Activated naive CD8-positive, alpha-beta T cell treated with anti-CD3 and anti-CD28 coated beads for 36 hours (primary cell): Measurements from ENCODE around the gene SERPINA6. TPM values are rescaled to one million over a fixed set of nuclear protein-coding genes. Genes with fewer than 3 reads are reported as not detected.
"Not testable (repeated sequence)": the region's sequence is repeated elsewhere in the genome, so short reads cannot be mapped to it uniquely, and the experiment has no call there.

ENCODE experiments used
- DNase-seq: peaks from one replicate; pipeline ENCODE4 v3.0.0; 2021
- H3K27ac Mint-ChIP-seq: one replicate; pipeline ENCODE4 v1.8.0; 2022; ENCODE audit warnings: mild to moderate bottlenecking, moderate library complexity, mixed read lengths
- H3K27me3 Mint-ChIP-seq: one replicate; pipeline ENCODE4 v1.8.0; 2022; ENCODE audit warnings: mild to moderate bottlenecking, mixed read lengths
- H3K36me3 Mint-ChIP-seq: one replicate; pipeline ENCODE4 v1.8.0; 2021; ENCODE audit warnings: mild to moderate bottlenecking, mixed read lengths
- H3K4me1 Mint-ChIP-seq: one replicate; pipeline ENCODE4 v1.8.0; 2021; ENCODE audit warnings: mixed read lengths
- H3K4me3 Mint-ChIP-seq: one replicate; pipeline ENCODE4 v1.8.0; 2022; ENCODE audit warnings: mild to moderate bottlenecking, moderate library complexity, mixed read lengths
- H3K9me3 Mint-ChIP-seq: one replicate; pipeline ENCODE4 v1.8.0; 2022; ENCODE audit warnings: mixed read lengths
- total RNA-seq, 2 experiments: library from RNA; stranded (reverse); gene quantifications; one replicate each; pipeline ENCODE4 v1.2.3, GENCODE V29; 2021

The SERPINA6 gene
- total RNA-seq, 2 experiments from 2014 or later = not detected

- H3K4me3 Mint-ChIP-seq = no peak overlapping the region
- no peak overlapping the region for H3K27ac Mint-ChIP-seq
- H3K9me3 Mint-ChIP-seq = peaks cover 3% of the 10 kb centered on the region
Measured at GRCh38 chr14:94317259-94317658, 5.9 kb downstream of the SERPINA6 start.

GRCh38 chr14:94316692-94317091 is 6.4 kb downstream of the SERPINA6 start:
- Mint-ChIP-seq H3K36me3 (no peaks in the 10 kb centered on the region), H3K9me3 (peaks cover 3% of the 10 kb centered on the region), H3K27me3 (no peaks in the 10 kb centered on the region), H3K4me3 (no peak overlapping the region), H3K27ac (no peak overlapping the region), H3K4me1 (no peaks in the 10 kb centered on the region)
- no peak for DNase-seq

More at GRCh38 chr14:94317259-94317658, 5.9 kb downstream of the SERPINA6 start:
- no peaks in the 10 kb centered on the region for H3K36me3 Mint-ChIP-seq
- no peaks in the 10 kb centered on the region for H3K27me3 Mint-ChIP-seq
- H3K4me1 Mint-ChIP-seq = no peaks in the 10 kb centered on the region
- no peak for DNase-seq

- Mint-ChIP-seq H3K27me3 (no peaks in the 10 kb centered on the region), H3K27ac (no peak overlapping the region), H3K4me1 (no peaks in the 10 kb centered on the region), H3K4me3 (no peak overlapping the region), H3K9me3 (peaks cover 3% of the 10 kb centered on the region), H3K36me3 (no peaks in the 10 kb centered on the region)
- DNase-seq = no peak
Measured at GRCh38 chr14:94314890-94315289, 8.2 kb downstream of the SERPINA6 start.

- no peak overlapping the region for H3K4me3 Mint-ChIP-seq
- H3K9me3 Mint-ChIP-seq = peaks cover 3% of the 10 kb centered on the region
- no peak overlapping the region for H3K27ac Mint-ChIP-seq
Measured at GRCh38 chr14:94313991-94314655, 9.0 kb downstream of the SERPINA6 start.

GRCh38 chr14:94312481-94313246 is 10.5 kb downstream of the SERPINA6 start:
- Mint-ChIP-seq H3K4me1 (no peaks in the 10 kb centered on the region), H3K27ac (no peak overlapping the region), H3K4me3 (no peak overlapping the region), H3K27me3 (peaks cover 3% of the 10 kb centered on the region), H3K9me3 (peaks cover 6% of the 10 kb centered on the region), H3K36me3 (no peaks in the 10 kb centered on the region)
- no peak for DNase-seq

More at GRCh38 chr14:94313991-94314655, 9.0 kb downstream of the SERPINA6 start:
- DNase-seq = no peak
- Mint-ChIP-seq H3K36me3 (no peaks in the 10 kb centered on the region), H3K4me1 (no peaks in the 10 kb centered on the region), H3K27me3 (no peaks in the 10 kb centered on the region)

- no peak for DNase-seq
- no peak overlapping the region for H3K27ac Mint-ChIP-seq
- no peaks in the 10 kb centered on the region for H3K36me3 Mint-ChIP-seq
- H3K27me3 Mint-ChIP-seq = peaks cover 3% of the 10 kb centered on the region
- no peaks in the 10 kb centered on the region for H3K4me1 Mint-ChIP-seq
- H3K9me3 Mint-ChIP-seq = peaks cover 10% of the 10 kb centered on the region
- no peak overlapping the region for H3K4me3 Mint-ChIP-seq
Measured at GRCh38 chr14:94310248-94310647, 12.9 kb downstream of the SERPINA6 start.

- Mint-ChIP-seq H3K4me3 (no peak overlapping the region), H3K36me3 (no peaks in the 10 kb centered on the region), H3K9me3 (peaks cover 10% of the 10 kb centered on the region), H3K27ac (no peak overlapping the region), H3K27me3 (peaks cover 3% of the 10 kb centered on the region), H3K4me1 (no peaks in the 10 kb centered on the region)
- no peak for DNase-seq
Measured at GRCh38 chr14:94309721-94310120, 13.4 kb downstream of the SERPINA6 start.

DNA sequence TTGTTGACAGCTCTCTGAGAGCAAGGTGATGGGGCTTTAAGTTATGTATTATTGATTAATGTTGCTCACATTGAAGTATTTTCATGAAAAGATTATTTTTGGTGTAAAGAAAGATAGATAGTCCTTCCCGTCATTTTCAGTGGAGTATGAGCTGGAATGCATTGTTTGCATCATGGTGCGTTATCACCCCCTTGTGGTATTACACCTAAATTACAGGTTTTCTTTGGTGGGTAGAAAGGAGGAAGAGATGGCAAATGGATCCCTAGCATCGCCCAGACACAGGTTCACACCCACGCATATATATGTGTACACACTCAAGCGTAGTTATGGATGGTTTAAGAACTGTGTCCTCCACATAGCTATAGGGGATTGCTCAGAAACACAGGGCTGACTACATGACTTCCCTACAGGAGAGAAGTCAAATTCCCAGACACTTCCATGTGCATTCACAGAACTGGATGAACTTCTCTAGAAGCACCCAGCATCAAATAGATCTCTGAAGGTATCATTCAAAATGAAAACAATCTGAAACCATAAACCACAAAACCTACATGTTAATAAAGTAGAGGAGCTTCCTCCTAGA is 15.6 kb downstream of the SERPINA6 start:
- Mint-ChIP-seq H3K36me3 (no peaks in the 10 kb centered on the region), H3K4me3 (no peak overlapping the region), H3K9me3 (peaks cover 10% of the 10 kb centered on the region), H3K27me3 (peaks cover 3% of the 10 kb centered on the region), H3K27ac (no peak overlapping the region), H3K4me1 (no peaks in the 10 kb centered on the region)
- DNase-seq = no peak

- no peak for DNase-seq
- Mint-ChIP-seq H3K27me3 (peaks cover 3% of the 10 kb centered on the region), H3K4me1 (no peaks in the 10 kb centered on the region), H3K27ac (no peak overlapping the region), H3K36me3 (no peaks in the 10 kb centered on the region), H3K4me3 (no peak overlapping the region), H3K9me3 (peaks cover 10% of the 10 kb centered on the region)
Measured at GRCh38 chr14:94306047-94306978, 16.8 kb downstream of the SERPINA6 start.

DNA sequence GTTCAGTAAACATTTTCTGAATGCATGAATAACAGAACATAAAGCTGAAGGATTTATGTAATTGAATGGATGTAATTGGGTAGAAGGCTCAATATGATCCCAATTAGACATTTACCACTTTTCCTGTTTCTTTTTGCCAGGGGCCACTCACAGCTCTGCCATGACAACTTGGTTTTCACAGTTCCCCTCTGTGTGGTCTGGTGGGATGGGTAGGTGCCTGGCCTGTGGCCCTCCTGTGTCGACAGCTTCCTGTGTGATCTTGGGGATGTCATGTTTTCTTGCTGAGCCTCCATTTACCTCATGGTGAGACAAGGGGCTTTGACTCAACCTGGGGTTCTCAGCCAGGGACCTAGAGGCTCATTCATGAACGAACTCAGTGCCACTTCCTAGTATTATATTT is 17.5 kb downstream of the SERPINA6 start:
- H3K9me3 Mint-ChIP-seq = peaks cover 10% of the 10 kb centered on the region
- no peak overlapping the region for H3K4me3 Mint-ChIP-seq
- H3K27me3 Mint-ChIP-seq = peaks cover 3% of the 10 kb centered on the region
- H3K36me3 Mint-ChIP-seq = no peaks in the 10 kb centered on the region
- H3K27ac Mint-ChIP-seq = no peak overlapping the region
- H3K4me1 Mint-ChIP-seq = no peaks in the 10 kb centered on the region
- no peak for DNase-seq

GRCh38 chr14:94304243-94304642 is 18.9 kb downstream of the SERPINA6 start:
- Mint-ChIP-seq H3K9me3 (peaks cover 10% of the 10 kb centered on the region), H3K27me3 (peaks cover 3% of the 10 kb centered on the region), H3K27ac (no peak overlapping the region), H3K4me3 (no peak overlapping the region), H3K36me3 (no peaks in the 10 kb centered on the region), H3K4me1 (no peaks in the 10 kb centered on the region)
- DNase-seq = no peak

DNA sequence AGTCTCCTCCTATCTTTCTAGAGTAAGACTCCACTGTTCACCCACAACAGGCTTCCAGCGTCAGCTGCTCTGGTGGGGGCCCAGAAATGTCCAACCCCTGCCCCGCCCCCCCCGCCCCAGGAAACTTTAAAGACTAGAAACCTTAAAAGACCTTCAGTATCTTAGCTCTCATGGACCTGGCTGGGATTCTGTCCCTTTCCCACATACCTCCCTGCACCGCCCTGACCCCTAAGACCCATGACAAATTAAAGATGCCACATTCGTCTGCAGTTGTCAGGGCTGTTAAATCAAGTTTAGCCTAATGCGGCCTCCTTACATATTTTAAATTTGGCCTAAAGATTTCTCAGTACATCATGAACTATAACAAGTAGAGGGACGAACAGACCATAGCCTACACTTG is 20.0 kb downstream of the SERPINA6 start:
- H3K27ac Mint-ChIP-seq = no peak overlapping the region
- H3K27me3 Mint-ChIP-seq = peaks cover 7% of the 10 kb centered on the region
- H3K4me3 Mint-ChIP-seq = no peak overlapping the region

GRCh38 chr14:94298130-94298529 is 25.0 kb downstream of the SERPINA6 start:
- no peak for DNase-seq
- Mint-ChIP-seq H3K4me3 (no peak overlapping the region), H3K36me3 (no peaks in the 10 kb centered on the region), H3K9me3 (peaks cover 2% of the 10 kb centered on the region), H3K27ac (no peak overlapping the region), H3K27me3 (peaks cover 12% of the 10 kb centered on the region), H3K4me1 (no peaks in the 10 kb centered on the region)

More for the DNA sequence above, 20.0 kb downstream of the SERPINA6 start:
- Mint-ChIP-seq H3K9me3 (peaks cover 9% of the 10 kb centered on the region), H3K4me1 (no peaks in the 10 kb centered on the region), H3K36me3 (no peaks in the 10 kb centered on the region)
- no peak for DNase-seq

GRCh38 chr14:94296181-94296545 is 27.0 kb downstream of the SERPINA6 start:
- H3K27me3 Mint-ChIP-seq = peaks cover 12% of the 10 kb centered on the region
- not testable (repeated sequence) for H3K4me3 Mint-ChIP-seq, H3K27ac Mint-ChIP-seq, H3K4me1 Mint-ChIP-seq, DNase-seq, H3K36me3 Mint-ChIP-seq, H3K9me3 Mint-ChIP-seq
